Hepatocyte (in vitro differentiated cells): ENCODE data around the gene VCPKMT. TPM values are rescaled to one million over a fixed set of nuclear protein-coding genes. Genes with fewer than 3 reads are reported as not detected.

Experiments used
- DNase-seq: peaks from one replicate; pipeline ENCODE4 v3.0.0-alpha.2; 2016; ENCODE audit warnings: low spot score
- H2AFZ ChIP-seq: fragments of 200-600 bp; sonication (generic); 2 replicates; pipeline ENCODE4 v1.6.0; 2016; ENCODE audit warnings: antibody characterized with exemption, mild to moderate bottlenecking
- H3K27ac ChIP-seq: fragments of 200-600 bp; sonication (generic); 2 replicates; pipeline ENCODE4 v1.5.1; 2016; ENCODE audit warnings: mild to moderate bottlenecking
- H3K27me3 ChIP-seq: fragments of 200-600 bp; sonication (generic); 2 replicates; pipeline ENCODE4 v1.6.1; 2016
- H3K36me3 ChIP-seq: fragments of 200-600 bp; sonication (generic); replicated peaks from 2 replicates; pipeline ENCODE4 v1.5.1; 2016; ENCODE audit warnings: low read depth; ENCODE audit not compliant: insufficient read depth
- H3K4me1 ChIP-seq: fragments of 200-600 bp; sonication (generic); 2 replicates; pipeline ENCODE4 v1.5.1; 2016; ENCODE audit warnings: mild to moderate bottlenecking, moderate library complexity; ENCODE audit not compliant: insufficient read depth
- H3K4me2 ChIP-seq: fragments of 200-600 bp; sonication (generic); 2 replicates; pipeline ENCODE4 v1.6.0; 2016
- H3K4me3 ChIP-seq: fragments of 200-600 bp; sonication (generic); 2 replicates; pipeline ENCODE4 v1.5.1; 2016; ENCODE audit warnings: mild to moderate bottlenecking
- H3K79me2 ChIP-seq: fragments of 200-600 bp; sonication (generic); 2 replicates; pipeline ENCODE4 v1.6.0; 2017; ENCODE audit warnings: mild to moderate bottlenecking
- H3K9me2 ChIP-seq: fragments of 200-600 bp; sonication (generic); replicated peaks from 2 replicates; pipeline ENCODE4 v1.6.0; 2017; ENCODE audit warnings: mild to moderate bottlenecking; ENCODE audit not compliant: insufficient read depth
- H3K9me3 ChIP-seq: fragments of 200-600 bp; sonication (generic); 2 replicates; pipeline ENCODE4 v1.5.1; 2016; ENCODE audit warnings: low read depth, mild to moderate bottlenecking
- H4K20me1 ChIP-seq: fragments of 200-600 bp; sonication (generic); 2 replicates; pipeline ENCODE4 v1.6.0; 2016; ENCODE audit warnings: mild to moderate bottlenecking; ENCODE audit not compliant: insufficient read depth, poor library complexity, severe bottlenecking
- CTCF ChIP-seq: fragments of 200-600 bp; sonication (generic); IDR thresholded peaks from 2 replicates; pipeline ENCODE4 v1.5.1; 2016; ENCODE audit warnings: antibody characterized with exemption, mild to moderate bottlenecking; ENCODE audit not compliant: poor library complexity
- EZH2 ChIP-seq: fragments of 200-600 bp; sonication (generic); IDR thresholded peaks from 2 replicates; pipeline ENCODE4 v1.6.1; 2016; ENCODE audit warnings: antibody characterized with exemption, mild to moderate bottlenecking, borderline replicate concordance
- EZH2phosphoT487 ChIP-seq: fragments of 200-600 bp; sonication (generic); IDR thresholded peaks from one replicate; pipeline ENCODE4 v1.6.1; 2018; ENCODE audit warnings: antibody characterized with exemption, mild to moderate bottlenecking, low read depth, moderate library complexity; ENCODE audit not compliant: unreplicated experiment, severe bottlenecking
- WGBS: methylation state at CpG from one replicate; pipeline ENCODE4 v1.1.6; 2016; ENCODE audit warnings: low lambda C conversion rate; ENCODE audit errors: missing lambda C conversion rate; 5-methylcytosine and 5-hydroxymethylcytosine counted together
- polyA plus RNA-seq: library from polyadenylated mRNA; unstranded; fragments of >200 nt; fragmentation: Nextera tagmentation; extraction: Ambion mirVana; gene quantifications from 2 replicates; pipeline ENCODE4 v1.2.1, GENCODE V29; 2016
- total RNA-seq: library from RNA; depleted of rRNA; stranded (reverse); fragments of >200 nt; gene quantifications from 2 replicates; pipeline ENCODE4 v1.2.3, GENCODE V29; 2014

The VCPKMT gene
- total and polyA plus RNA-seq, 2 experiments from 2014 or later, result 6.1 to 11.5 TPM

DNA sequence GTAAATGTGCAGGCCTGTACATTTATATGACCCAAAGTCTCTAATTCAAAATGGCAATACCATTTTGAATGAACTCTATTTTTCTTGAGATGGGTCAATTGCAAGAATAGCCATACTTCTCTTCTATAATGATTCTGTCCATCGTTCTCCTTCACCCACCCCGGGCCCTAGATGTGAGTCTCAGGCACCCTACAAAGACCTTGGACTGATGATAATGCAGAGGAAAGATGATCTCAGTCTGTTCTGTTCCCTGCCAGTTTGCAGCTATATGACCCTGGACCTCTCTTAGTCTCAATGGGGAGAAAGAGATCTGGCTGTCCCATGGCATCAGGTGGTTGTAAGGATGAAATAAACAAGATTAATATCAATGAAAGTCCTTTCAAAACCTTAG lies 30.1 kb downstream of the VCPKMT start:
- no peaks in the 10 kb centered on the region for H3K79me2 ChIP-seq
- H3K27ac ChIP-seq, result no peak overlapping the region
- H3K36me3 ChIP-seq, result no peaks in the 10 kb centered on the region
- TF ChIP-seq CTCF, result no peak
- TF ChIP-seq EZH2phosphoT487, result no peak
- TF ChIP-seq EZH2, result no peak
- no peak overlapping the region for H3K4me3 ChIP-seq
- H3K9me2 ChIP-seq, result no peaks in the 10 kb centered on the region
- no peaks in the 10 kb centered on the region for H4K20me1 ChIP-seq
- no peaks in the 10 kb centered on the region for H3K9me3 ChIP-seq
- no peak overlapping the region for H2AFZ ChIP-seq
- no peak overlapping the region for H3K4me2 ChIP-seq
- DNase-seq, result no peak
- WGBS, result 83% methylated on average over 2 of the region's 2 CpGs
- H3K4me1 ChIP-seq, result no peaks in the 10 kb centered on the region
- no peaks in the 10 kb centered on the region for H3K27me3 ChIP-seq

DNA sequence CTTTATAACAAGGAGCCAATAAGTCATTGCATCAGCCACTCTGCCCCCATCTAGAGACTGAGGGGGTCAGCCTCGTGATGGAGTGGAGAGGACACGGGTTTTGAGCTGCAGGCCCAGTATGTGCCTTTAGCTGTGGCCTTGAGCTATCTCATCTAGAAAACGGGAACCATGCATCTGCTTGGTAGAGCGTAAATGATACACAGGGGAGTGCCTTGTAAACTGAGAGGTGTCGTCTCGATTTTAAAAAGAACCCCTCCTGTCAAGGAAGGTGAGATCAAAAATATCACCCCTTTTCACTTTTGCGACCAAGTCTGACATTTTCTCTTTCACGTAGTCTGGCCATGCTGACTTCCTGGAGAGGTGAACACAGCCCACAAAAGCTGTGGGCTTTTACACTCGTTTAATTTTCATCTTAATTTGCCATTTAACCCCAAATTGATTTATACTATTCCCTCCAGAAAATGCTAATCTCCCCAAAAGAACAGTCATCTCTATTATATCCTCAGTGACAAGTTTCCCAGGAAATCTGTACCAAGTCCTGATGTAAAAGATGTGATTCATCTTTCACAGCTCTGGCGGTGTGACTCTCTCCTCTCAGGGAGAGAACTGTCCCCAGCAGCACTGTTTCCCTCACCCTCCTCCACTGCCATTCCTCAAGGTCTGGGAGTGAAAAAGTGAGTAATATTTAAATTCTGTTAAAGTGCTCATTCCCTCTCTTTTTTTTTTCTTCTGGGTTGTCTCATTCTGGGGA lies 30.6 kb downstream of the VCPKMT start:
- H4K20me1 ChIP-seq, result no peaks in the 10 kb centered on the region
- H3K27me3 ChIP-seq, result no peaks in the 10 kb centered on the region
- no peaks in the 10 kb centered on the region for H3K79me2 ChIP-seq
- no peak overlapping the region for H2AFZ ChIP-seq
- no peaks in the 10 kb centered on the region for H3K9me2 ChIP-seq
- DNase-seq, result no peak
- TF ChIP-seq EZH2 (no peak), CTCF (no peak), EZH2phosphoT487 (no peak)
- H3K36me3 ChIP-seq, result no peaks in the 10 kb centered on the region
- no peak overlapping the region for H3K4me2 ChIP-seq
- H3K4me1 ChIP-seq, result no peaks in the 10 kb centered on the region
- 88% methylated on average over 10 of the region's 10 CpGs for whole genome bisulfite sequencing
- H3K4me3 ChIP-seq, result no peak overlapping the region
- H3K9me3 ChIP-seq, result no peaks in the 10 kb centered on the region
- no peak overlapping the region for H3K27ac ChIP-seq

- WGBS, result 95% methylated on average over 3 of the region's 3 CpGs
- no peaks in the 10 kb centered on the region for H3K36me3 ChIP-seq
- H4K20me1 ChIP-seq, result no peaks in the 10 kb centered on the region
- H3K4me1 ChIP-seq, result no peaks in the 10 kb centered on the region
- no peak for TF ChIP-seq EZH2
- TF ChIP-seq CTCF, result no peak
- TF ChIP-seq EZH2phosphoT487, result no peak
- H3K9me2 ChIP-seq, result no peaks in the 10 kb centered on the region
- no peak overlapping the region for H3K4me3 ChIP-seq
- H3K4me2 ChIP-seq, result no peak overlapping the region
- H3K27me3 ChIP-seq, result no peaks in the 10 kb centered on the region
- no peak overlapping the region for H2AFZ ChIP-seq
- no peak overlapping the region for H3K27ac ChIP-seq
- no peaks in the 10 kb centered on the region for H3K9me3 ChIP-seq
- DNase-seq, result no peak
- no peaks in the 10 kb centered on the region for H3K79me2 ChIP-seq
Measured at GRCh38 chr14:50084666-50085065, 31.7 kb downstream of the VCPKMT start.
